SH-SY5Y (cell line): ENCODE data around the gene RASA2.

Experiments
- GATA2 ChIP-seq: IDR thresholded peaks from 2 replicates; pipeline ENCODE4 v1.6.1; 2011; ENCODE audit warnings: mild to moderate bottlenecking, low read depth, low read length
- GATA3 ChIP-seq: IDR thresholded peaks from 2 replicates; pipeline ENCODE4 v1.6.1; 2011; ENCODE audit warnings: low read depth, mild to moderate bottlenecking, low read length, moderate library complexity

Gene RASA2

GRCh38 chr3:141499965-141500364, 13.1 kb downstream of the RASA2 start:
- TF ChIP-seq GATA3 (no peak), GATA2 (no peak)

GRCh38 chr3:141500397-141500796, 13.6 kb downstream of the RASA2 start:
- TF ChIP-seq GATA2 (no peak), GATA3 (no peak)

- no peak for TF ChIP-seq GATA3
Observed at GRCh38 chr3:141505166-141505565, 18.3 kb downstream of the RASA2 start.

- TF ChIP-seq GATA2 (no peak), GATA3 (no peak)
Observed at GRCh38 chr3:141506071-141506470, 19.2 kb downstream of the RASA2 start.

DNA sequence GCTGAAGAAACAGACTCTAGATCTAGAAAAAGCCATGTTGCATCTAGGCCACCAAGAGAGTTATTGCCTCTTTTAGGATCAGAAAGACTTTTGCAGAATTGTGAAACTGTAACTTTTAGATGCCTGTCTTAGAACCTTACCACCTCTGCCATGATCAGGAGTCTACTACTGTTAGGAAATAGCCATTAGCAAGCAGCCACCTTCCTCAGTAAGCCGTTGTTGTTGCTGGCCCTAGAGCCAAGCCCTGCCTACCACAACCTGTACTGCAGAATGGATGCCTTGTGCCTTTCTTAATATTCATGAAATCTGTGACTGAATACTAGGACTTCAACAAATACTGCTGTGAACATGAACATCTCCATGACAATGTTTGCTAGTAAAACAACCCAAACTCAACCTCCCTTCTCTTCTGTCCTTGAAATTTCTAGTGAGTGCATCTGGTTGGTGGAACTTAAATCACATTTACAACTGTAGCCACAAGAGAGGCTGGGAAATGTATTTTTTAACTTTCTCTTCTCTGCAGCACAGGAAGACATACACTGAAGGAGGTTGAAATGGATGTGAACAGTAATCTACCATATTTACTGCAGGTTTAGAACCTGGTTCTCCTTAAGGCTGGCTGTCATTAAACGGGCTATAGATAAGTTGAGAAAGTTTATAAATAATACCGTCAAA, 20.7 kb downstream of the RASA2 start:
- no peak for TF ChIP-seq GATA2
- TF ChIP-seq GATA3 = no peak

- no peak for TF ChIP-seq GATA2
- no peak for TF ChIP-seq GATA3
Observed at GRCh38 chr3:141508067-141508436, 21.2 kb downstream of the RASA2 start.

DNA sequence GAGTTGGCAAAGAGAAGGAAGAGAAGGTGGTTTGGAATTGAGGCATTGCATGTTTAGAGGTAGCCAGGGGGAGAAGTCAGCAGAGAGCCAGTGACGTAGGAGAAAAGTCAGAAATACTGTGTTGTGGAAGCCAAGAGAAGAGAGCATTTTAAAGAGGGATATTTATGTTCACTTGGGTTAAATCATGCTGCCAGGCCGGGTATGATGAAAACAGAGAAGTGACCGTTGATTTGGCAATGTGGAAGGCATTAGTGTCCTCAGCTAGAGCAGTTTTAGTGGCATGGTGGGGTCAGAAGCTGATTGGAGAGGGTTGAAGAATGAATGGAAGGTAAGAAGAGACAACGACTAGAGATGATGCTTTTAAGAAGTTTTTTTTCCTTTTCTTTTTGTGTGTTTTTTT, 24.5 kb downstream of the RASA2 start:
- TF ChIP-seq GATA3 (no peak), GATA2 (no peak)

- no peak for TF ChIP-seq GATA3
- TF ChIP-seq GATA2 = no peak
Observed at GRCh38 chr3:141514382-141514781, 27.6 kb downstream of the RASA2 start.

- TF ChIP-seq GATA2 = no peak
- no peak for TF ChIP-seq GATA3
Observed at GRCh38 chr3:141519587-141519986, 32.8 kb downstream of the RASA2 start.

- TF ChIP-seq GATA2 (no peak), GATA3 (no peak)
Observed at GRCh38 chr3:141521781-141522180, 35.0 kb downstream of the RASA2 start.

DNA sequence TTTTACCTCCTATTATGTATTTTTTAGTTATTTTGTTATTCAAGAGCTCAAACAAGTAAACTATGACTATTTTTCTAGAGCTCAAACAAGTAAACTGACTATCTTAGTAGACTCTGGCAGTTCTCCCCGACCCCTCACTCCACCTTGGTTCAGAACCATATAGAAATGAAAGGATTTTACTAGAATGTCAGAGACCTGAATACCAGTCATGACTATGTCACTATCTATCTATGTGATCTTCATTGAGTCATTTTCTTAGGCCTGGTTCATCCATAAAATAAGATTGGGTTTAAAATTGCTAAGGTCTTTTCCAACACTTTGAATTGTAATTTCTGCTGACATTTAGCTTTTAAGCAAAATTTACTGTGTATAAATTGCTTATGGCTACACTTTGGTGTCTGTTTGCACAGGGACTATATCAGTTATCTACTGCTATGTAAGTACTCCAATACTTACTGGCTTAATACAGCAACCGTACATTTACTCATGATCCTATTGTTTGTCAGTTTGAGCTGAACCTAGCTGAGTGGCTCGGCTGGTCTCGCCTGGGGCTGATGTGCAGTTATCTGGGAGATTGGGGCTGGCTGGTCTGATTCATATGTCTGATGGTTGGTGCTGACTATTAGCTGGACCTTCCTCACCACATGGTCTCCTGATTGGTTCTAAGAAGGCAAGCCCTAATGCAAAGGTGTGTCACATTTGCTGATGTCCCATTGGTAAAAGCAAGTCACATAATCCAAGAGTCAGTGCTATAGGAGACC, 37.0 kb downstream of the RASA2 start:
- no peak for TF ChIP-seq GATA3

GRCh38 chr3:141524988-141525387, 38.2 kb downstream of the RASA2 start:
- TF ChIP-seq GATA2 = no peak
- TF ChIP-seq GATA3 = no peak

DNA sequence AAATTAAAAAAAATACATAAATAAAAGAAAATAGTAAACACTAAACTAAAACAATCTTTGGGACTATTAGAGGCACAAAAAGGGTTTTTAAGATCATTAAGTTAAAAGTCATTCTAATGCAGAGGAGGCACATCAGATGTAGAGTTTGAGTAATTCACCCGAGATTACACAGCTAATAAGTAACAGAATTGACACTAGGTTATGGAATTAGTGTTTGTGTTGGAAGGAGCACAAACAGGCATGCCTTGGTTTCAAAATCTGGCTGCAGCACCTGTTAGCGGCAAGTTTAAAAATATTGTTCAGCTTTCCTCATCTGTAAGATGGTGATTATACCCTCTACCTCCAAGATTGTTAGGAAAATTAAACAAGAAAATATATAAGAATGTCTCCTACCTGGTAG, 39.0 kb downstream of the RASA2 start:
- no peak for TF ChIP-seq GATA3
- TF ChIP-seq GATA2 = no peak

GRCh38 chr3:141526709-141527108, 39.9 kb downstream of the RASA2 start:
- no peak for TF ChIP-seq GATA2
- TF ChIP-seq GATA3 = no peak

DNA sequence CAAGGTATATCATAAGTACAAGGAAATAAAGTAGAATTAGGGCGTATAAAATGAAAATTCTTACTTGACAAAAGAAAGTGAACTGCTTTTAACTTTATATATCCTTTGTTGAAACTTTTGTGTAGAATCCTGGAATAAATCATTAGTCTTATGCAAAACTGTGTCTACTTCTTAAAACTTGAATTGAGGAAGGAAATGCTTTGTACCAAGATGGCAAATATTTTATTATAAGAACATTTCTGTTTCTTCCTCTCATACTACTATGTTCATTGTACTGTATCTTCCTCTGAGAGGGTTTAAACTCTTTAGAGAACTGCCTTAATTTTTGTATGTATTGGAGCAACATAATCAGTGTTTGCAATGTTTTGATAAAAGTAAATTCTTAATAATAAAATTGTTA, 42.0 kb downstream of the RASA2 start:
- no peak for TF ChIP-seq GATA3
- TF ChIP-seq GATA2 = no peak

GRCh38 chr3:141529256-141529655, 42.4 kb downstream of the RASA2 start:
- TF ChIP-seq GATA3 = no peak
- no peak for TF ChIP-seq GATA2
